Non-pigmented ciliary epithelial cell (primary cell): ENCODE measurements around the gene DCAF6.

Experiments used
- DNase-seq: peaks from one replicate; pipeline ENCODE4 v3.0.0-alpha.2; 2010; ENCODE audit warnings: low read depth

Gene DCAF6

DNA sequence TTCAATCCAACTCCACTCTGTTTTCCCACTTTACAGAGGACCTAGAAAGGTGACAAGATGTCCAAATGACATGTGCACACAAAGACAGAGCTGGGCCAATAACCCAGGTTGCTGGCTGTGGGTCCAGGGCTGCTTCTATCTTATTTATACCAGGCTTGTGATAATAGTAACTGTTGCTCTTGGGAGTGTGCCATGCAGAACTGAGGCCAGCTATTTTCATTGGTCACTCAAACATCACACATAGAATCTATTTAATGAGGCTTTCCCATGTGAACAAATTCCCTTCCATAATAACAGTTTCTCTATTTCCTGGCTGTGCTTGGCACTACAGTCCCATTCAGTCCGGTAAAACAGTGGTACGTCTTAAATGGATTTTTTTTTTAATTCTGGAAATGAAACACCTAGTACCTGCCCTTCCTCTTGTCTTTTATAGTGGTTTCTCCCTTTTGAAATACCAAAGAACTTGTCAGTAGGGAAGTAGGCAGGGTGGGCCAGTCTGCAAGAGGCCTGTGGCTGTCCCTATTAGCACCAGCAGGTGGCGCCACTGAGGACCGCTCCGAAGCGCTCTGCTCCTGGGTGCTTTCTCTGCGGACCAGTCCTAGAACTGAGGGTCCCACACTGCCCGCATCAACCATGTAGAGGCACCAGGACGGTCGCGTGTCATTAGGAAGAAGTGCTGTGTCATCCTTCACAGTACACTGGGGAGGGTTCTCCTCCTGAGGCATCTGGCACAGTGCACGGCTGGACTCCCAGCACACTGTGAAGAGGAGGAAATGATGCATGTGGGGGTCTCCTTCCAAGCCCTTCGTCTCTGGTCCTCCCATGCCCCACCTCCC is 148.1 kb downstream of the DCAF6 start:
- no peak for DNase-seq

DNA sequence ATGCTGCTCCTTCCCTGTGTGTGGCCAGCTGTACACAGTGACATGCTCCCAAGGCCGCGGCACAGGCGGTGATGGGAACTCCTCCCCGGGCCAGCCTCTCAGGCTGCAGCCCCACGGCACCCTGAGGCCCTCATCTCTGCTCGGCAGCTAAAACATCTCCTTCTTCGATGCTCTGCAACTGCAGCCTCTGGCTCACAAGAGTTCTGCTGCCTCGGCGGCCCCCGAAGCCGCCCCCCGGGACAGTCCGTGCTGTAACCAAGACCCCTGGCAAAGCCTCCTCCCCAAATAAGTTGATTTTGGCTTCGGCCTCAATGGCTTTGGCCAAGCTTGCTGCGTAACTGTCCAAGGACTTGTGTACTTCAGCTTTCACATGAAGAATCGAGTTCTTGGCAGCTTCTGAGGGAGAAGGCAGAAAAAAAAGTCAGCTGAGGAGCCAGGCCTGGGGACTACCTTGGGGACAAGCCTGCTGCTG is 149.0 kb downstream of the DCAF6 start:
- no peak for DNase-seq

GRCh38 chr1:168086438-168086837 is 150.0 kb downstream of the DCAF6 start:
- no peak for DNase-seq

DNA sequence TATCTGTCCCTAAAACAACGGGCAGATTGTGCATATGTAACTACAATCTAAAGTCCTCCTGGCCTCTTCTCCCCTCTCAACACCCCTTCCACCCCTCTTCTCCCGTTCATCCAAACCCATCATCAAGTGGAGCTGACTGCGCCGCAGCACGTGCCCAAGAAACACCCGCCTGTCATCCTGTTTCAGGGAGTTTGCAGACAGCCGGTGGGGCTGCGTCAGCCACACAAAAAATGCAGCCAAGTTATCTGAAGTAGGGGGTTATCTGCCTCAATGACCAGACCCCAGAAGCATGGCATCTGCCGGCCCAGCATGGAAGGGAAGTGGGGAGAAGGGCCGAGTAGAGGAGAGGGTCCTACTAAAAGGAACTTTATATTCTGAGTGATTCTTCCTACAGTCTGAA is 151.2 kb downstream of the DCAF6 start:
- no peak for DNase-seq

GRCh38 chr1:168088511-168089325 is 152.2 kb downstream of the DCAF6 start:
- DNase-seq = no peak

- DNase-seq = no peak
These were observed 153.0 kb downstream of the DCAF6 start for GRCh38 chr1:168089326-168089978.

DNA sequence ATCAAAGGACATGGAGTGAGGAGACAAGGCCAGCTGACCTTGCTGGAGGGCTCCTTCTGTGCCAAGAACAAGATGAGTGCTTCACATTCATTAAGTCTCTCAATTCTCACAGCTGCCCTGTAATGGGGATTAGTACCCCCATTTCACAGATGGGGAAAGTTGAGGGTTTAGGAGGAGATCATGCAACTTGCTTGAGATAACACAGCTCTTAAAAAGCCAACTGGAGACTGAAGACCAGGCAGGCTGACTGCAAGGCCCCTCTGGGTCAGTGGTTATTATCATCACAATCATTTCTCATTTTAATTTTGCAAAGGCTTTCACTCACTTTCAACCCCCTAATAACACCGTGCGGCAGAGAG is 153.5 kb downstream of the DCAF6 start:
- DNase-seq = no peak

DNA sequence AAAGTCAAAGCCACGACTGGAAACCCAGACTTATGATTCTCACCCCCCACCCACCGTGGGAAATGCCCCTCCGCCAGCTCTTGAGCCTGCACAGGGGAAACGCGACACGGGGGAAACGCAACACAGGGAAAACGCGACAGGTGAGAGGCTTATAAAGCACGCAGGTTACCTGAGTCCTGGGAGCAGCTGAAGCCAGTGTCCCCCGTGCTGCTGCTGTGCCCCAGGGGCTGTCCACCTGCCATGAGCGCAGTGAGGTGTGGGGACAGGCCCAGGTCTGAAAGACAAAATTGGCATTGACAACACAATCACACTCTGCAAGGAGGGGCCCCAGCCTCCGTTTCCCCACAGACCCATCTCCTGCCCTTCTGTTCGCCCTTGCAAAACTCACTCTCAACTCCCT is 153.9 kb downstream of the DCAF6 start:
- DNase-seq = no peak

DNA sequence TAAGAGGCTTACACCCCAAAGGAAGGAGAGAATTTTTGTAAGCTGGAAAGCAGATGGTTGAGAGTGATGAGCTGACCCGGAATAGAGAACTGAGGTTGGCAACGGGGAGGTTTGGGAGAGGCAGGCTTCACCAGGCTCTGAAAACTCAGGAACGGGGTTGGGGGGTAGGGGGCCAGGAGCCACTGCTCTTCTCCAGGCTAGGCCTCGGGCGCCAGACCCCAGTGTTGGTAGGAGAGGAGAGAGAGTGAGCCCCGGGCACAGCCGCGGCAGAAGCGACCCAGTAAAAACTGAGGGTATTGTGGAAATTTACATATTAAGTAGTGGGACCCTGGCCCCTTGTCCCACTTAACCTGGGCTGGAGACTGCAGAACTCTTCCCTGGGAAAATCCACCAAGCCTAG is 154.6 kb downstream of the DCAF6 start:
- no peak for DNase-seq

GRCh38 chr1:168091720-168092550 is 155.5 kb downstream of the DCAF6 start:
- no peak for DNase-seq

- no peak for DNase-seq
These were observed 156.3 kb downstream of the DCAF6 start for GRCh38 chr1:168092566-168093355.

GRCh38 chr1:168093616-168094015 is 157.1 kb downstream of the DCAF6 start:
- no peak for DNase-seq

DNA sequence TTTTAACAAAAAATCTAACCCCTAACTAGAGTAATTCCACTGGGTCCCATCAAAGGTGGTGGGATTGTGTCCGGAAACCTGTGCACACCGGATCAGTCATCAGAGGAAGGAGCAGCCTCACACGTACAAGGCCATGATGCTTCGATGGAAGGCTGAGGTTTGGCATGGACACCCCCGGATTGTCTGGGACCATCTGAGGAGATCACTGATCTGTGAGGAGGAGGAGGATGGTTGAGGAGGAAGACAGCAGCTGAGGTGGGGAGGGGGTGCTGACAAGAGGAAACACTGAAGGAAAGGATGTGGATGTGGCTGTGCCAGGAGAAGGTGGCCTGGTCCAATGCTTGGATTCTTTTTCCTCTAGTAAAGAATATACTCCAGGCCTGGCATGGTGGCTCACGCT is 159.0 kb downstream of the DCAF6 start:
- no peak for DNase-seq

DNA sequence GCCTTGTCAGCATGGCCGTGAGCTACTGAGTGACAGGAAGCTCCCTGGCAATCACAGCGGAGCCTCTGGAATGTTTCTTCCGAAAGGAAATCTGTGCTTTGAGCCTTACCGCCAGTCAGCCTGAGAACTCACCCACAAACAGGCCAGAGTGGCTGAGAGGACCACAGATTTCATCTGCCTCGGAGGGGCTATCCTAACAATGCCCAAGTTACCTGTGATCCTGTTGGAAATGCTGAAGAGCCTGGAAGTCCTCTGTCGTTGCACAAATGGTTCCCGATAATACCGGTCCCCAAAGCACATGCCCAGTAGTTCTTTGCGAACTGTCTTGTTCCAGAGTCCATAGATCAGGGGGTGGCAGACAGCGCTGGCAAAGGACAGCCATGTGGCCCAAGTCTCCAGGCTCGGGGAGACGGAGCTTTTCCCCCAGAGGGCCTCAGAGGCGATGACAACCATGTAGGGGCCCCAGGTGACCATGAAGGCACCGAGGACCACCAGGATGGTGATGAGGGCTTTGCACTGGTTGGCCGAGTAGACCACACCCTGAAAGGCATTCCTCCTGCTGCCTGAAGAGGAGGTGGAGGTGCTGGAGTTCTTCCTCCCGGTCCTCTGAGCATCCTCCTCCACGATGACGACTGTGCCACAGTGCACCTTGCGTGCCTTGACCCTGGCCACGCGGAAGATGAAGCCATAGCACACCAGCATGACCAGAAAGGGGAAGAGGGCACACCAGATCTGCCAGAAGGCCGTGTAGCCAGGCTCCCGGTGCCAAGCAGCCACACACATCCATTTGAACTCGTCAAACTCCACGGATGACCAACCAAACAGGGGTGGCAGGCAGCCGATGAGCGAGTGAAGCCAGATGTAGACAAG is 160.0 kb downstream of the DCAF6 start:
- DNase-seq = no peak

DNA sequence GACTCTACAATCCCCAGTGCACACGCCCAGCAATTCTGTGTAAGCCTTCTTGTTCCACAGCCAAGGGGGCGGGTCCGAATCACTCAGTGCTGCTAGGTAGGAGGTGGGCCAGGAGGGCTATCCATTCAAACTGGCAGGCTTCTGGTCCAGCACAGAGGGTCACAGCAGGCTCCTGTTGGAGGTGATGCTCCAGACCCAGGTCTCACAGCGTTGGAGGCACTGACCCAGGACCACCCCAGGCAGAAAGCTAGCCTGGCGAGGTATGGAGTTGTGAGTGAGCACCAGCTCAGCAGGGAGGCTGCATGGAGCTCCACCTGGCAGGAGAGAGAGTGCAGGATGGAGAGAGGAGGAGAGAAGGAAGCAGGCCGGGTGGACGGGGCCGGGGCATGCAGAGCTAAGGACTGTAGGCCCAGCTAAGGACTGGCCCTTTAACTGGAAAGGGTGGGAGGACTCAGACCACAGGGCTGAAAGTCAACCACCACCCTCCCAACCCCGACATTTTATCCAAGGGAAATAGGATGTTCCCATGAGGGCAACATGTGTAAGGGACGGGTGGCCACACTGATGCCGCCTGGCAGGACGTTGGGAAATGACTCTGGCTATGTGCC is 161.5 kb downstream of the DCAF6 start:
- DNase-seq = no peak

- no peak for DNase-seq
These were observed 162.2 kb downstream of the DCAF6 start for GRCh38 chr1:168098534-168099320.

DNA sequence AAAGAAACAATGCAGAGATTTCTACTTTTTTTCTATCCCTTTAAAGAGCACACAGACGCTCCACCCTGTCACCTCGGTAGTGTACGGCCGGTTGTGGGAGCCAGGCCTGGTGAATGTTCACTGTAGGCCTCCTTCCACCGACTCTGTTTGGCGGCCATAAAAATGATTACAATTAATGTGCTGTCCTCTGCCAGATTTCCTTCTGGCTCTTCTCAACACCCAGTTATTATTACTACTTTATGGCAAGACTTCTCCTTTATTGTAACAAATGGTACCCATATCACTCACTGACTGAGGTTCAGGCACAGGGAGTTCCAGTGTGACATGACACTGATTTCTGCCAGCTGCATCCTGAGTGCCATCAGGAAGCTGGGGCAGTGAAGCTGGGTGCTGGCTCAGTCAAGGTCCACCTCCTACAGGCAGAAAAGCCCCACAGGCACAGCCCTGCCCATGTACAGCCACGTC is 162.9 kb downstream of the DCAF6 start:
- DNase-seq = no peak

GRCh38 chr1:168100315-168101002 is 164.0 kb downstream of the DCAF6 start:
- DNase-seq = no peak
